Measurements from ENCODE around the gene SSR1.

SSR1 gene

DNA sequence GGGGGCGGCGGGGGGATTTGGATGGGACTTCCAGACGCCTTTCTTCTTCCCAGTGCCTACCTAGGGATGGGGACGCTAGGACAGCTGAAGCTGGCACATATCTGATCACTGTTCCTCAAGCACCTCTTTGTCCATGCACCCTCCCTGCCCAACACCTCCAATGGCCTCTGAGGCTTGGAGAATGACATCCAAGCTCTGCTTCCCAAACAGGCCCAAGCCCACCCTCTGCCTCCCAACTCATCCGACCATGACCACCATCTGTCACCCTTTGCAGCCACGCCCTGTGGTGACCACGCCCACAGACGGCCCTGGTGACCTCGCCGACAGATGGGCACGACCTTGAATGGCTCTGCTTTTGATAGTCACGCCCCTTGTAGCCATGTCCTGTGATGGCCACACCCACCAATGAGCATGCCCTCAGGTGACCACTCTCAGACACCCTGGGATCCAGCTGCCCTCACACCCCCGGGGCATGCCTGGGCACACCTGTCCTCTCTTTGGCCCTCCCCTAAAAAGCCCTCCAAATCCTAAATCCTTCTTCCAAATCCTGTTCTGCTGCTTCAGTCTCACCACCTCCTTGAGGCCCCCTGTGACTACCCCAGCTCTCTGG lies 51.0 kb downstream of the SSR1 start:
- DNase-seq (ENCODE audit: low read depth) = no peak

DNA sequence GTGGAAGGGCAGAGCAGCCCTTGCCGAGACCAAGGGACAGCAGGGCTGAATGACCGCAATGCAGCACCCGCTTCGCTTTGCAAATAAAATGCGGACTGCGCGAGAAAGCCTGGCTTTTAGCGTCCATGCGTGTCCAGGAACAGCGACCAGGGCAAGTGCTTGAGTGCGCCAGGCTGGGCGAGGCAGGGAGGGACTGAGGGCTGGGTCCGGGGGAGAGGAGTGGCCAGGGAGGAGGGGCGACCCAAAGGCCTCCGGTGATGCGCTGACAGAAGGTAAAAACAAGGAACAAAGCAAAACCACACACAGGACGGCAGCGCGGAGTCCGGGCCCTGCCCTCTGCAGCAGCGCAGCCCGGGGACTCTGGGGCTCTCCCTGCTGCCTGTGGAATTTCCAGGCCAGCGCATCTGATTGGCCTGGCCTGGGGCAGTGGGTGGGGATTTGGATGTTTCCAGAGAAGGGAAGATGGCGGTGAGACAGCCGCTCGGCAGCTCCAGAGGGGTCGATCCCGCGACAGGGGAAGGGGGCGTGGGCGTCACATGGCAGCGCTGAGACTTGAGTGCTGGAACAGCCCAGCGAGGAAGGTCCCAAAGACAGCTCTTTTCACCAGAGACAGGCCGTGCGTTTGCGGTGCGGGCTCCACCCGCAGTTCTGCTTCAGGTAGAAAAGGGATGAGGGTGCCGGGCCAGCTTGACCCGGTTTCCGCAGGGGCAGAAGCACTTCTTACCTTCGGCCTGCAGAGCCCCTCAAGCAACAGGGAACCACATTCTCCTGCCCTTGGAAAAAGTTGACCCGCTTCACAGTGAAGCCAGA lies 51.8 kb downstream of the SSR1 start:
- H3K4me3 ChIP-seq (ENCODE audit: low read depth, low read length) = peak overlapping the region; percentile 62
- DNase-seq (ENCODE audit: low read depth) = peak; percentile 49

More for the DNA sequence above, 51.0 kb downstream of the SSR1 start:
- peak overlapping the region; percentile 62 for H3K4me3 ChIP-seq (ENCODE audit: low read depth, low read length)

DNA sequence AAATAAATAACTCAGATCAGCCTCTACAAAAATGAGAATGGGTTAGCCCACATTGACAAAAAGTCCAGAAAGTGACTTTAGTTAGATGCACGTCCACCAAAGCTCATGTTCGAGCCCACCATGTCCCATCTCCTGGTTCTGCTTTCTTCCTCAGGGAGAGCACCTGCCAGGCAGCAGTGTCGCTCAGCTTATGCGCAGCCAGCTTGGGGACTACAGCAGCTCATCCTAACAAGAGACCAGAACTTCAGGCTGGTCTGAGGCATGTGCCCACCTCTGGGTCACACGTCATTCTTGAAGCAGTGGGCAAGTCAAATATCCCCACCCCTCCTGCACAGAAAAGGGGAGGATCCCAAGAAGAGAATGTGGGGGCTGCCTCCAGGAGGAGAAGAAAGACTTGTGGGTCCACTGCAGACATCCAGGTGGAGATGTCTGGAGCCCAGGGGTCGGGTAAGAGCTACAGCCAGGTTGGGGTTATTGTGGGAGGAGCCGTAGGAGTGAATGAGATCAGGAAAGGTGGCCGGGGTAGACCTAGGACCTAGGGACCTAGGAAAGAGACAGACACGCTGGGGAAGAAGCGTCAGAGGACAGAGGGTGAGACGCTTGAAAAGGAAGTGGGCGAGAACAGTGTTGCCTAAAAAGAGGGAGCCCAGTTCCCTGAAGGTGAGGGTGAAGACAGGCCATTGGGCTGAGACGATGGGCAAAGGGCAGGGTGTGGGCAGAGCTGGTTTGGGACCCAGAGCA lies 52.5 kb downstream of the SSR1 start:
- peak overlapping the region; percentile 62 for H3K4me3 ChIP-seq (ENCODE audit: low read depth, low read length)

DNA sequence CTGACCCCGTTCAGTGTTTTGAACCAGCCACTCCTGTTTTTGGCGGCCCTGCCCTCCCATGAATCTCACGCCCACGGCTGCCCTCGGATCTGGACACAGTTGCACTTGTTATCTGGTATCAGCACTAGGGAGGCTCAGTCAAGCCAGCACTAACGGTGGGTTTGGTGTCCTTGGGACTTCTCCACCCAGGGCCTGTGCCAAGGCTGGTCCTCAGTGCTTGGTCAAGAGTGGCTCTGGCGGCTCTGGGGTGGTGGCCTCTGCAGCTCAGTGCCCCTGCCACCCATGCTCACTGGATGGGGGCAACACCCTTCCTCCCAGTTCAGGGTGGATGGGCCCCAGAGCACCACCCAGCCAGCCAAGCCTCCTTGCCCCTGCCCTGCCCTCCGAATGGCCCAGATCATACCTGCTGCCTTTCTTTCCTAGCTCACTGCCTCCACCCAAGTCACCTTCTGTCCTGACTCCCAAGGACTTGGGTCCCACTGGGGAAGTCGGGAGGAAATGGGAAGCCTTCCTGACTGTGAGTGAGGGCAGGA lies 54.7 kb downstream of the SSR1 start:
- no peak overlapping the region for H3K4me3 ChIP-seq (ENCODE audit: low read depth, low read length)
- no peak for DNase-seq (ENCODE audit: low read depth)

More for the DNA sequence above, 52.5 kb downstream of the SSR1 start:
- no peak for DNase-seq (ENCODE audit: low read depth)

- DNase-seq (ENCODE audit: low read depth) = no peak
- H3K4me3 ChIP-seq (ENCODE audit: low read depth, low read length) = no peak overlapping the region
Measured at GRCh38 chr6:7257521-7258230, 55.3 kb downstream of the SSR1 start.

- no peak for DNase-seq (ENCODE audit: low read depth)
- H3K4me3 ChIP-seq (ENCODE audit: low read depth, low read length) = no peak overlapping the region
Measured at GRCh38 chr6:7256785-7257184, 56.2 kb downstream of the SSR1 start.

DNA sequence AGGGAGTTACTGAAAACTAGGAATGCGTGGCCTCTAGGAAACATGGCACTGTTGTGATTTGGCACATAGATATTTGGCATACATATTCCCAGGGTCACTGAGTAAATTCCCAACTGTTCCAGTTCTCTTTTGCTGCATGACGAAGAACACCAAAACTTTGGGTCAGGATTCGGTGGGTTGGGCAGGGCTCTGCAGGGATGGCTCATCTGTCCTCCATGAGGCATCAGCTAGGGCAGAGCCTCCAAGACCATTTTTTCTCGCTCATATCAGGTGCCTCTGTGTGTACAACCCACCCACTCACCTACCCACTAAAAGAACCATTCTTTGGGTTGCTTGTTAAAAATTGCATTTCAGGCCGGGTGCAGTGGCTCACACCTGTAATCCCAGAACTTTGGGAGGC lies 57.1 kb downstream of the SSR1 start:
- no peak overlapping the region for H3K4me3 ChIP-seq (ENCODE audit: low read depth, low read length)
- DNase-seq (ENCODE audit: low read depth) = no peak

GRCh38 chr6:7254980-7255835 lies 57.8 kb downstream of the SSR1 start:
- no peak overlapping the region for H3K4me3 ChIP-seq (ENCODE audit: low read depth, low read length)

DNA sequence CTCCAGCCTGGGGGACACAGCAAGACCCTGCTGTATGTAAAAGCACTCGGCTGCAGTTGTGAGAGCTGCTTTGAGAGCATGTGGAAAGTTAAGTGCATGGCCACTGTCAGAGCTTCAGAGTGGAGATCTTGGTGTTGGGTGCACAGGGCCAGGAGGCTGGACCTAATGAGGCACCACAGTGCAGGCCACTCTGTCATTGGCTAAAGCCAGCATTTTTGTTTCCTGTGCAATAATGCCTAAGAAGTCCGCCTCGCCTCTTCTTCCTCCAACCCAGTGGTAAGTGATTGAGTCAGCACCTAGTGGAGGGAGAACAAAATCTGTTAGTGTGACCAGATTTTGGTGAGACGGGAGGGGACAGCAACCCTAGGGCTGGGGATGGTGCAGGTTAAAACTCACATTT lies 60.6 kb downstream of the SSR1 start:
- DNase-seq (ENCODE audit: low read depth) = no peak
- no peak overlapping the region for H3K4me3 ChIP-seq (ENCODE audit: low read depth, low read length)

More at GRCh38 chr6:7254980-7255835, 57.8 kb downstream of the SSR1 start:
- no peak for DNase-seq (ENCODE audit: low read depth)

DNA sequence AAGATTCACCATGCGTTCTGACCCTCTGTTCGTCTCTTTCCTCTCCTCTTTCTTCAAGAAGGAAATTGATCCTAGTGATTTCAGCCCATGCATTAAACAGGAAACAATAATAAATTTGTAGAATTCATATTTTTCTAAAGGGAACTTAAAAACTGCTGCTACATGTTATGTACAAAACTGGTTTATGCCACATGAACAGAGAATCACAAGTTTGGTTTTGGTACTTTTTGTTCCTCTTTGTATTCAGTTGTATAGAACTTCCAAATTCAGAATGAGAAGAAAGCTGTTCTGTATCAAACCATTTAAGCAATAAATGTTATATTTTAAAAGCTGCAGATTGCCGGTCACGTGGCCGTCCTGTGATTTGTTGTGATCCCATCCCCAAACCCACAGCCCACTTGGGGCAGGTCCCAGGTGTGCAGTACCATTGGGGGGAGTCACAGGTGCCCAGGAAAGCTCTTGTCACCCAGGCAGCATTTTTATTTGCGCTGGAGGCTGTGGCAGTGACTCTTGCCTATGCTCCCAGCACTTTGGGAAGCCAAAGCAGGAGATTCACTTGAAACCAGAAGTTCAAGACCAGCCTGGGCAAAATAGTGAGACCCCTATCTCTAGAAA lies 61.2 kb downstream of the SSR1 start:
- no peak overlapping the region for H3K4me3 ChIP-seq (ENCODE audit: low read depth, low read length)
- DNase-seq (ENCODE audit: low read depth) = no peak

DNA sequence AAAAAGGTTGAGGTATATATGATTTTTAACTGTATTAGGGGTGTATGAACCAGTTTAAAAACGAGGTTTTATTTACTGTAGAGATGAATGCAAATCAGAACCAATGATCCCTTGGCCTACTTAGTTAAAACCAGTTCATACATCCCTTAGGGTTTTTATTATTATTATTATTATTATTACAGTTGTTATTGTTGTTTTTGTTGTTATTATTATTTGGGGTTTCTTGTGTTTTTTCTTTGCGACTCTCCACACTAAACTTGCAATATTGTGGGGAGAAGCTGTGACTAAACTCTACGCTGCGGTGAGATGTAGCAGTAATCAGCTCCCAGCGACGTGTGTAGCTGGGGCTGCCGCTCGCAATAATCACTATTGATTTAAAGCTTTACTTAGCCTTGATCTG lies 62.2 kb downstream of the SSR1 start:
- DNase-seq (ENCODE audit: low read depth) = no peak
- H3K4me3 ChIP-seq (ENCODE audit: low read depth, low read length) = no peak overlapping the region

GRCh38 chr6:7249946-7250643 lies 62.9 kb downstream of the SSR1 start:
- H3K4me3 ChIP-seq (ENCODE audit: low read depth, low read length) = no peak overlapping the region

DNA sequence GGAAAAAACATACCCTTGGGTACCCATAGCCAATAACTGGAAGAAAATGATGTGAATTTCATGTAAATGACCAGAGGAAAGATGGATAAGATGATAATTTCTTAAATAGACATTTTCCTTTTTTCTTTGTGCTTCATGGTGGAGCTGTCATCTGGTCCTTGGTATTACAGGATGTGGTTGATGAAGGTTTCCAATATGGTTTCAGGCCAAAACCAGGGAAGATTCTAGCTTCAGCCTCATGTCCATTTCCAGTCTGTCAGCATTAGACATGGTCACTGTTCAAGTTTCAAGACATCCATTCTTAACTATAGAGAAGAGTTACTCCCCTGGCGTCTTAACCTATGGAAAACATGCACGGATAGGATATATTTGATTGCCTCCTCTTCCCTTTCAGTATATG lies 63.6 kb downstream of the SSR1 start:
- no peak overlapping the region for H3K4me3 ChIP-seq (ENCODE audit: low read depth, low read length)
- DNase-seq (ENCODE audit: low read depth) = no peak

More at GRCh38 chr6:7249946-7250643, 62.9 kb downstream of the SSR1 start:
- no peak for DNase-seq (ENCODE audit: low read depth)

DNA sequence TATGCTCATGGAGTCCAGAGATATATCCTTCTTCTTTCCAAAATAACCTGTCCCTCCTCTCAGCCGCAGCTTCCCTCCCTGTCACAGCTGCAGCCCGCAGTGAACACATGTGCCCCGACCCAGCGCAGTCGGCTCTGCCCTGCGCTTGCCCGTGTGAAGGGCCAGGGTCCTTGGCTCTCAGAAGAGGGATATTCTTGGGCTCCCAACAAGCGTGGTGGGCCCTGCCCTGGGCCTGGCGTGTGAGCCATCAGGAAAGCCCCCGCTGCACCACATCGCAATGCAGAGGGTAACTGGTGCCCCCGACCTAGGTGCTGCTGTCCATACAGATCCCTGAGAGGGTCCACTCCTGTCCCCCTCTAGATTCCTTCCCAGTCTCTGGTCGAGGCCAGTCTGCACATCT lies 65.2 kb downstream of the SSR1 start:
- no peak for DNase-seq (ENCODE audit: low read depth)
- H3K4me3 ChIP-seq (ENCODE audit: low read depth, low read length) = no peak overlapping the region

GRCh38 chr6:7247179-7247456 lies 65.9 kb downstream of the SSR1 start:
- no peak for DNase-seq (ENCODE audit: low read depth)
- H3K4me3 ChIP-seq (ENCODE audit: low read depth, low read length) = no peak overlapping the region

DNA sequence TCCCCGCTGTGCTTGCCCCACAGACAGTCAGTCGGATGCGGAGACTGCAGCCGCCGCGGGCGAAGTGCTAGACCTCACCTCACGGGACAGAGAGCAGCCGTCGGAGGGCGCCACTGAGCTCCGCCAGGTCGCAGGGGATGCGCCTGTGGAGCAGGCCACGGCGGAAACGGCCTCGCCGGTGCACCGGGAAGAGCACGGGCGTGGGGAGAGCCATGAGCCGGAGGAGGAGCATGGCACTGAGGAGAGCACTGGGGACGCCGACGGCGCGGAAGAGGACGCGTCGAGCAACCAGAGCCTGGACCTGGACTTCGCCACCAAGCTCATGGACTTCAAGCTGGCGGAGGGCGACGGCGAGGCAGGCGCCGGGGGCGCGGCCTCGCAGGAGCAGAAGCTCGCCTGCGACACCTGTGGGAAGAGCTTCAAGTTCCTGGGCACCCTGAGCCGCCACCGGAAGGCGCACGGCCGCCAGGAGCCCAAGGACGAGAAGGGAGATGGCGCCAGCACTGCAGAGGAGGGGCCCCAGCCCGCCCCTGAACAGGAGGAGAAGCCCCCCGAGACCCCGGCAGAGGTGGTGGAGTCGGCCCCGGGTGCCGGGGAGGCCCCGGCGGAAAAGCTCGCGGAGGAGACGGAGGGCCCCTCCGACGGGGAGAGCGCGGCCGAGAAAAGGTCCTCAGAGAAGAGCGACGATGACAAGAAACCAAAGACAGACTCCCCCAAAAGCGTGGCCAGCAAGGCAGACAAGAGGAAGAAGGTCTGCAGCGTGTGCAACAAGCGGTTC lies 66.4 kb downstream of the SSR1 start:
- DNase-seq (ENCODE audit: low read depth) = no peak
- H3K4me3 ChIP-seq (ENCODE audit: low read depth, low read length) = no peak overlapping the region

DNA sequence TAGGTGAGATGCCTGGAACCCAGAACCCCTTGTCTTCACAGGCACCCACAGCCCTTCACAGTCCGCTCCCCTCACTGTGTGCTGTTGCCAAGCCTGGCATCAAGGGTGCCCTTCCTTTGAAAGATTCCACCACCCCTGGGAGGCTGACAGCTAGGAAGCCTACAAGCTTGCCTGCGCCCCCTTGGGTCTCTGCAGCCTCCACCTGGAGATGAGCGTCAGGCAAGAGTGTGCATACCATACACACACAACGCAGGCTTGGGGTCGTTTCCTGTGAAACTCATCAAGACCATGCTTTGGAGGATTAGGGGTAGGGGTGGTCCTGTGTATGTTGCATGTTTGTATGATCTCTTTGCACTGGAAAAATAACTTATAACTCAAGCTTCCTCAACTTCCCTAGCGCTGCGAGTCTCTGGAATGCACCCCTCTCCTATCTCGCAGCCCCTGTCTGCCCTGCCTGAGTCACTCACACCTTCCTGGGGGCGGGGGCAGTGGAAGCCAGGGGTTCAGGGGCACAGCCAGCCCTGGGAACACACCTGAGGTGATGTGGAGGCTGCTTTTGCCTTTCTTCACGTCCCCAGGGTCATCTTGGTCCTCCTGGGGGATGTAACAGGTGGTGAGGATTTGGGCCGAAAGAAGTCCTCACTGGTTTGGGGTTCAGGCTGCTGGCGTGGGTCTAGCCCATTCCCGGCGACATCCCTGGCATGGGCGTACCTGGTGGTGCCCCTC lies 67.2 kb downstream of the SSR1 start:
- no peak for DNase-seq (ENCODE audit: low read depth)
- no peak overlapping the region for H3K4me3 ChIP-seq (ENCODE audit: low read depth, low read length)
